Neural crest cell (in vitro differentiated cells): Measurements from ENCODE around the gene CCNI2. TPM values are rescaled to one million over a fixed set of nuclear protein-coding genes. Genes with fewer than 3 reads are reported as not detected.
A peak's percentile ranks its signal among the peaks of the same experiment; 100 is the strongest.

Source experiments
- DNase-seq: peaks from one replicate; pipeline ENCODE4 v3.0.0; 2021; ENCODE audit warnings: low read depth, mixed read lengths, low spot score
- H3K27ac Mint-ChIP-seq: one replicate; pipeline ENCODE4 v1.8.0; 2021; ENCODE audit warnings: mild to moderate bottlenecking, mixed read lengths; ENCODE audit not compliant: unreplicated experiment
- H3K27me3 Mint-ChIP-seq: 2 replicates; pipeline ENCODE4 v1.8.0; 2021; ENCODE audit warnings: low read depth, mild to moderate bottlenecking, mixed read lengths
- H3K36me3 Mint-ChIP-seq: 2 replicates; pipeline ENCODE4 v1.8.0; 2021; ENCODE audit warnings: low read depth, mild to moderate bottlenecking, mixed read lengths
- H3K4me1 Mint-ChIP-seq: 2 replicates; pipeline ENCODE4 v1.8.0; 2021; ENCODE audit warnings: mixed read lengths
- H3K4me3 Mint-ChIP-seq: one replicate; pipeline ENCODE4 v1.8.0; 2021; ENCODE audit warnings: mild to moderate bottlenecking, mixed read lengths
- H3K9me3 Mint-ChIP-seq: 2 replicates; pipeline ENCODE4 v1.8.0; 2021; ENCODE audit warnings: mixed read lengths
- CTCF ChIP-seq: fragments of 200-600 bp; sonication (generic); conservative IDR thresholded peaks from 2 replicates; pipeline ENCODE4 v1.5.0; 2021; ENCODE audit warnings: antibody characterized with exemption, mild to moderate bottlenecking
- total RNA-seq: library from RNA; stranded (reverse); gene quantifications from 2 replicates; pipeline ENCODE4 v1.2.1, GENCODE V29; 2021

CCNI2 gene
- total RNA-seq, 1 donor from 2014 or later = not detected

- Mint-ChIP-seq H3K4me1 (no peaks in the 10 kb centered on the region), H3K9me3 (peaks cover 2% of the 10 kb centered on the region), H3K27me3 (no peaks in the 10 kb centered on the region), H3K4me3 (no peak overlapping the region), H3K27ac (no peak overlapping the region), H3K36me3 (peaks cover 16% of the 10 kb centered on the region)
- DNase-seq = no peak
- no peak for TF ChIP-seq CTCF
Measured at GRCh38 chr5:132725745-132726144, 21.5 kb upstream of the CCNI2 start.

- Mint-ChIP-seq H3K27ac (no peak overlapping the region), H3K27me3 (no peaks in the 10 kb centered on the region), H3K36me3 (peaks cover 4% of the 10 kb centered on the region), H3K4me1 (peaks cover 10% of the 10 kb centered on the region), H3K4me3 (no peak overlapping the region), H3K9me3 (no peaks in the 10 kb centered on the region)
- TF ChIP-seq CTCF = no peak
- DNase-seq = no peak
Measured at GRCh38 chr5:132729896-132730295, 17.3 kb upstream of the CCNI2 start.

GRCh38 chr5:132733499-132734148, 13.6 kb upstream of the CCNI2 start:
- TF ChIP-seq CTCF = no peak
- H3K4me1 Mint-ChIP-seq = peaks cover 39% of the 10 kb centered on the region
- no peaks in the 10 kb centered on the region for H3K9me3 Mint-ChIP-seq
- no peak for DNase-seq
- H3K27ac Mint-ChIP-seq = no peak overlapping the region
- H3K27me3 Mint-ChIP-seq = peaks cover 6% of the 10 kb centered on the region
- H3K36me3 Mint-ChIP-seq = no peaks in the 10 kb centered on the region
- no peak overlapping the region for H3K4me3 Mint-ChIP-seq

GRCh38 chr5:132734687-132735086, 12.5 kb upstream of the CCNI2 start:
- H3K9me3 Mint-ChIP-seq = no peaks in the 10 kb centered on the region
- no peak overlapping the region for H3K27ac Mint-ChIP-seq
- H3K36me3 Mint-ChIP-seq = no peaks in the 10 kb centered on the region
- H3K4me1 Mint-ChIP-seq = peaks cover 39% of the 10 kb centered on the region
- peaks cover 15% of the 10 kb centered on the region for H3K27me3 Mint-ChIP-seq
- TF ChIP-seq CTCF = no peak
- no peak for DNase-seq
- H3K4me3 Mint-ChIP-seq = peak overlapping the region; percentile 78

- H3K4me1 Mint-ChIP-seq = peaks cover 44% of the 10 kb centered on the region
- peak; percentile 94 for DNase-seq
- H3K9me3 Mint-ChIP-seq = no peaks in the 10 kb centered on the region
- peak within 1 kb of the TSS; percentile 95 for H3K4me3 Mint-ChIP-seq
- H3K36me3 Mint-ChIP-seq = no peaks in the 10 kb centered on the region
- TF ChIP-seq CTCF = peak; percentile 34
- H3K27me3 Mint-ChIP-seq = peaks cover 29% of the 10 kb centered on the region
- peak within 1 kb of the TSS; percentile 55 for H3K27ac Mint-ChIP-seq
Measured at GRCh38 chr5:132736853-132737833, 10.1 kb upstream of the CCNI2 start, which contains the start of gene KIF3A. Gene KIF3A, minus strand, starts transcription at chr5:132737546. Its CDS starts 127 bp downstream, at chr5:132737419.
